Liver (tissue), 9 donors: ENCODE measurements around the gene TINAGL1. TPM values are rescaled to one million over a fixed set of nuclear protein-coding genes. Genes with fewer than 3 reads are reported as not detected.

Experiments used
- DNase-seq: peaks from one replicate; pipeline ENCODE4 v3.0.0-alpha.2; 2017; ENCODE audit warnings: low spot score
- H3K27ac ChIP-seq, 2 donors: one replicate each; pipeline ENCODE4 v1.7.0; 2013; ENCODE audit warnings: inconsistent platforms in 2 of 2, low read length in 2 of 2, control low read depth in 1 of 2, low read depth in 1 of 2, mild to moderate bottlenecking in 1 of 2
- H3K27me3 ChIP-seq, 4 donors: one replicate each; pipeline versions ENCODE4 v1.6.1 to v1.7.0; 2013; ENCODE audit warnings: low read length in 3 of 4, inconsistent platforms in 1 of 4, mild to moderate bottlenecking in 1 of 4, moderate library complexity in 1 of 4; ENCODE audit not compliant: control insufficient read depth in 4 of 4, insufficient read depth in 4 of 4
- H3K36me3 ChIP-seq, 4 donors: one replicate each; pipeline versions ENCODE4 v1.6.1 to v1.7.0; 2013; ENCODE audit warnings: low read length in 3 of 4, mild to moderate bottlenecking in 3 of 4, low read depth in 1 of 4, moderate library complexity in 1 of 4; ENCODE audit not compliant: control insufficient read depth in 4 of 4, insufficient read depth in 3 of 4
- H3K4me1 ChIP-seq, 4 donors: one replicate each; pipeline versions ENCODE4 v1.6.1 to v1.7.0; 2013; ENCODE audit warnings: low read length in 3 of 4, mild to moderate bottlenecking in 3 of 4, moderate library complexity in 1 of 4; ENCODE audit not compliant: control insufficient read depth in 4 of 4, insufficient read depth in 4 of 4
- H3K4me3 ChIP-seq, 3 donors: one replicate each; pipeline versions ENCODE4 v1.6.1 to v1.7.0; 2013; ENCODE audit warnings: low read length in 3 of 3, control low read depth in 1 of 3, low read depth in 1 of 3, mild to moderate bottlenecking in 1 of 3
- H3K9ac ChIP-seq, 2 donors: one replicate each; pipeline ENCODE4 v1.7.0; 2013; ENCODE audit warnings: low read length in 2 of 2, mild to moderate bottlenecking in 2 of 2, moderate library complexity in 2 of 2, control low read depth in 1 of 2, low read depth in 1 of 2
- H3K9me3 ChIP-seq, 4 donors: one replicate each; pipeline versions ENCODE4 v1.6.1 to v1.7.0; 2013; ENCODE audit warnings: low read length in 3 of 4; ENCODE audit not compliant: control insufficient read depth in 4 of 4
- ATF3 ChIP-seq: IDR thresholded peaks from 2 replicates; pipeline ENCODE4 v1.6.1; 2016; ENCODE audit warnings: antibody characterized with exemption
- CTCF ChIP-seq: fragments of 150-350 bp; IDR thresholded peaks from 2 replicates; pipeline ENCODE4 v1.5.1; 2017; ENCODE audit warnings: improper control_type of control experiment, low read depth, low read length; ENCODE audit not compliant: missing input control
- EGR1 ChIP-seq, 2 donors: IDR thresholded peaks; 2 replicates each; pipeline ENCODE4 v1.6.1; 2016 to 2018; ENCODE audit warnings: antibody characterized with exemption in 2 of 2, low read depth in 2 of 2
- FOXA1 ChIP-seq: IDR thresholded peaks from 2 replicates; pipeline ENCODE4 v1.6.1; 2016; ENCODE audit warnings: antibody characterized with exemption
- FOXA2 ChIP-seq: IDR thresholded peaks from 2 replicates; pipeline ENCODE4 v1.6.1; 2016; ENCODE audit warnings: antibody characterized with exemption
- GABPA ChIP-seq, 2 donors: IDR thresholded peaks in 1 of 2; conservative IDR thresholded peaks in 1 of 2; 2 replicates each; pipeline ENCODE4 v1.6.1; 2016; ENCODE audit warnings: antibody characterized with exemption in 2 of 2, mild to moderate bottlenecking in 1 of 2, moderate library complexity in 1 of 2
- HNF4A ChIP-seq, 2 donors: conservative IDR thresholded peaks; 2 replicates each; pipeline ENCODE4 v1.6.1; 2016; ENCODE audit warnings: antibody characterized with exemption in 2 of 2, mild to moderate bottlenecking in 2 of 2
- HNF4G ChIP-seq: IDR thresholded peaks from 2 replicates; pipeline ENCODE4 v1.6.1; 2016; ENCODE audit warnings: antibody characterized with exemption
- JUND ChIP-seq, 2 donors: IDR thresholded peaks; 2 replicates each; pipeline ENCODE4 v1.6.1; 2016; ENCODE audit warnings: antibody characterized with exemption in 2 of 2
- MAX ChIP-seq: IDR thresholded peaks from 2 replicates; pipeline ENCODE4 v1.6.1; 2016; ENCODE audit warnings: antibody characterized with exemption
- NR2F2 ChIP-seq: IDR thresholded peaks from 2 replicates; pipeline ENCODE4 v1.6.1; 2016; ENCODE audit warnings: antibody characterized with exemption
- RAD21 ChIP-seq, 2 donors: IDR thresholded peaks; 2 replicates each; pipeline ENCODE4 v1.6.1; 2016; ENCODE audit warnings: antibody characterized with exemption in 2 of 2, mild to moderate bottlenecking in 2 of 2
- REST ChIP-seq: IDR thresholded peaks from 2 replicates; pipeline ENCODE4 v1.6.1; 2016; ENCODE audit warnings: antibody characterized with exemption, mild to moderate bottlenecking
- RXRA ChIP-seq, 2 donors: IDR thresholded peaks; 2 replicates each; pipeline ENCODE4 v1.6.1; 2017 to 2018; ENCODE audit warnings: antibody characterized with exemption in 2 of 2, mild to moderate bottlenecking in 1 of 2
- SP1 ChIP-seq: IDR thresholded peaks from 2 replicates; pipeline ENCODE4 v1.6.1; 2018; ENCODE audit warnings: antibody characterized with exemption, mild to moderate bottlenecking
- TAF1 ChIP-seq: conservative IDR thresholded peaks from 2 replicates; pipeline ENCODE4 v1.6.1; 2016; ENCODE audit warnings: antibody characterized with exemption, mild to moderate bottlenecking
- ZBTB33 ChIP-seq: IDR thresholded peaks from 2 replicates; pipeline ENCODE4 v1.6.1; 2016; ENCODE audit warnings: antibody characterized with exemption
- WGBS: extraction: QIAGEN DNeasy Blood & Tissue Kit; methylation state at CpG from one replicate; pipeline ENCODE4 v1.1.7; 2013; 5-methylcytosine and 5-hydroxymethylcytosine counted together
- polyA plus RNA-seq, 2 donors: library from polyadenylated mRNA; stranded (reverse) in 1 of 2; unstranded in 1 of 2; fragments of 200-250 nt in 1 of 2; fragments of >200 nt in 1 of 2; fragmentation: Nextera tagmentation in 1 of 2; extraction: Ambion mirVana in 1 of 2; gene quantifications; one replicate each; pipeline versions ENCODE4 v1.2.1 to v1.2.3, GENCODE V29; 2013 to 2015
- total RNA-seq, 2 donors: library from RNA; depleted of rRNA; stranded (reverse); fragments of >200 nt; gene quantifications; one replicate each; pipeline ENCODE4 v1.2.3, GENCODE V29; 2014
- donor health status: healthy.
- donor health status: healthy.
- donor health status: healthy.
- donor health status: healthy.
- donor health status: healthy.

Gene TINAGL1
- total and polyA plus RNA-seq, 4 donors: 8.7 to 52.9 (median 25.6) TPM

- TF ChIP-seq HNF4A (conservative IDR thresholded peaks at IDR 0.05): no peak
- no peak for TF ChIP-seq TAF1
- H3K4me1 ChIP-seq: no peaks in the 10 kb centered on the region
- no peak overlapping the region for H3K4me3 ChIP-seq
- H3K27ac ChIP-seq: no peak overlapping the region
- WGBS: 86% methylated on average over 4 of the region's 4 CpGs
- peaks cover 11 to 31% (median 19%) of the 10 kb centered on the region in 4 donors for H3K36me3 ChIP-seq
- H3K9me3 ChIP-seq: no peaks in the 10 kb centered on the region
- H3K27me3 ChIP-seq: no peaks in the 10 kb centered on the region
- DNase-seq: no peak
- no peak overlapping the region for H3K9ac ChIP-seq
Measured at GRCh38 chr1:31625561-31626222, 49.4 kb downstream of the TINAGL1 start.

- no peak overlapping the region for H3K27ac ChIP-seq
- no peaks in the 10 kb centered on the region for H3K27me3 ChIP-seq
- H3K4me1 ChIP-seq: no peaks in the 10 kb centered on the region
- H3K36me3 ChIP-seq: peaks cover 11 to 39% (median 26%) of the 10 kb centered on the region in 4 donors
- DNase-seq: no peak
- 85% methylated on average over 23 of the region's 23 CpGs for WGBS
- H3K9ac ChIP-seq: no peak overlapping the region
- no peaks in the 10 kb centered on the region for H3K9me3 ChIP-seq
- H3K4me3 ChIP-seq: no peak overlapping the region
- TF ChIP-seq EGR1 (IDR thresholded peaks at IDR 0.05; ENCODE audit: low read depth in 2 of 2) (peak in 1 of 2 donors; percentile 14), MAX (no peak)
Measured at GRCh38 chr1:31626223-31627207, 50.2 kb downstream of the TINAGL1 start.

GRCh38 chr1:31627301-31627929 lies 51.1 kb downstream of the TINAGL1 start:
- no peaks in the 10 kb centered on the region for H3K4me1 ChIP-seq
- no peaks in the 10 kb centered on the region for H3K27me3 ChIP-seq
- no peak for DNase-seq
- H3K4me3 ChIP-seq: no peak overlapping the region
- no peak overlapping the region for H3K27ac ChIP-seq
- H3K9me3 ChIP-seq: no peaks in the 10 kb centered on the region
- TF ChIP-seq REST (no peak), SP1 (no peak), RAD21 (IDR thresholded peaks at IDR 0.05) (no peak), CTCF (no peak), GABPA (IDR thresholded peaks at IDR 0.05 in 1 of 2, conservative IDR thresholded peaks at IDR 0.05 in 1 of 2) (no peak), EGR1 (IDR thresholded peaks at IDR 0.05; ENCODE audit: low read depth in 2 of 2) (no peak), HNF4G (no peak), ZBTB33 (no peak), JUND (IDR thresholded peaks at IDR 0.05) (no peak), TAF1 (no peak), FOXA1 (no peak), NR2F2 (no peak), ATF3 (no peak), FOXA2 (no peak), RXRA (IDR thresholded peaks at IDR 0.05) (no peak)
- H3K9ac ChIP-seq: no peak overlapping the region
- peaks cover 13 to 46% (median 34%) of the 10 kb centered on the region in 4 donors for H3K36me3 ChIP-seq
- WGBS: 80% methylated on average over 13 of the region's 13 CpGs
